ENCODE measurements around the gene SLC46A1. TPM values are rescaled to one million over a fixed set of nuclear protein-coding genes. Genes with fewer than 3 reads are reported as not detected.

SLC46A1 gene
- total and polyA plus RNA-seq, 2 of the 13 experiments (the other 11 are each of a cell fraction or from before 2014, with no cell fraction given) = 19.6 to 22.6 TPM

GRCh38 chr17:28370744-28371103 is 35.3 kb downstream of the SLC46A1 start (continued):
- TF ChIP-seq, protein P1, sequence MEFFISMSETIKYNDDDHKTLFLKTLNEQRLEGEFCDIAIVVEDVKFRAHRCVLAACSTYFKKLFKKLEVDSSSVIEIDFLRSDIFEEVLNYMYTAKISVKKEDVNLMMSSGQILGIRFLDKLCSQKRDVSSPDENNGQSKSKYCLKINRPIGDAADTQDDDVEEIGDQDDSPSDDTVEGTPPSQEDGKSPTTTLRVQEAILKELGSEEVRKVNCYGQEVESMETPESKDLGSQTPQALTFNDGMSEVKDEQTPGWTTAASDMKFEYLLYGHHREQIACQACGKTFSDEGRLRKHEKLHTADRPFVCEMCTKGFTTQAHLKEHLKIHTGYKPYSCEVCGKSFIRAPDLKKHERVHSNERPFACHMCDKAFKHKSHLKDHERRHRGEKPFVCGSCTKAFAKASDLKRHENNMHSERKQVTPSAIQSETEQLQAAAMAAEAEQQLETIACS (CRISPR knock-in tag; IDR thresholded peaks at IDR 0.05) = no peak
- TF ChIP-seq ZNF451 (CRISPR knock-in tag; IDR thresholded peaks at IDR 0.05) (no peak), KAT8 (CRISPR knock-in tag; IDR thresholded peaks at IDR 0.05) (0 out of 2 replicates have a peak, but pooled peaks have one; percentile 9), ZNF639 (CRISPR knock-in tag; conservative IDR thresholded peaks at IDR 0.05) (0 out of 2 replicates have a peak, but pooled peaks have one; percentile 9), ZEB1 (IDR thresholded peaks at IDR 0.05; ENCODE audit: insufficient replicate concordance, low read depth) (peak; percentile 63), ZNF441 (CRISPR knock-in tag; IDR thresholded peaks at IDR 0.05; ENCODE audit: borderline replicate concordance) (no peak), ZNF660 (CRISPR knock-in tag; IDR thresholded peaks at IDR 0.05; ENCODE audit: borderline replicate concordance, low read depth) (no peak), KLF6 (CRISPR knock-in tag; IDR thresholded peaks at IDR 0.05) (peak; percentile 6; the same call in 1 of the 2 replicates), ZNF335 (CRISPR knock-in tag; IDR thresholded peaks at IDR 0.05) (peak; percentile 19; the same call in 1 of the 2 replicates), ZNF24 (IDR thresholded peaks at IDR 0.05) (no peak), ZZZ3 (CRISPR knock-in tag; IDR thresholded peaks at IDR 0.05; ENCODE audit: borderline replicate concordance) (no peak), SMAD1 (CRISPR knock-in tag; IDR thresholded peaks at IDR 0.05; ENCODE audit: borderline replicate concordance, low read depth) (no peak), SIX1 (CRISPR knock-in tag; IDR thresholded peaks at IDR 0.05; ENCODE audit: borderline replicate concordance) (0 out of 2 replicates have a peak, but pooled peaks have one; percentile 25), ZNF629 (CRISPR knock-in tag; conservative IDR thresholded peaks at IDR 0.05) (peak; percentile 88), KDM2A (CRISPR knock-in tag; IDR thresholded peaks at IDR 0.05; ENCODE audit: borderline replicate concordance, low read depth) (no peak), CBX2 (IDR thresholded peaks at IDR 0.05; ENCODE audit: low read depth, low read length) (no peak), CBX2 (CRISPR knock-in tag; IDR thresholded peaks at IDR 0.05; ENCODE audit: low read depth) (no peak), ATF7-NPFF (CRISPR knock-in tag; IDR thresholded peaks at IDR 0.05; ENCODE audit: low read depth) (no peak), FOSL1 (CRISPR knock-in tag; IDR thresholded peaks at IDR 0.05; ENCODE audit: borderline replicate concordance) (no peak), CREBL2 (CRISPR knock-in tag; IDR thresholded peaks at IDR 0.05; ENCODE audit: borderline replicate concordance) (no peak), ZNF616 (CRISPR knock-in tag; IDR thresholded peaks at IDR 0.05; ENCODE audit: low read depth) (no peak)
- TF ChIP-seq, protein P2, sequence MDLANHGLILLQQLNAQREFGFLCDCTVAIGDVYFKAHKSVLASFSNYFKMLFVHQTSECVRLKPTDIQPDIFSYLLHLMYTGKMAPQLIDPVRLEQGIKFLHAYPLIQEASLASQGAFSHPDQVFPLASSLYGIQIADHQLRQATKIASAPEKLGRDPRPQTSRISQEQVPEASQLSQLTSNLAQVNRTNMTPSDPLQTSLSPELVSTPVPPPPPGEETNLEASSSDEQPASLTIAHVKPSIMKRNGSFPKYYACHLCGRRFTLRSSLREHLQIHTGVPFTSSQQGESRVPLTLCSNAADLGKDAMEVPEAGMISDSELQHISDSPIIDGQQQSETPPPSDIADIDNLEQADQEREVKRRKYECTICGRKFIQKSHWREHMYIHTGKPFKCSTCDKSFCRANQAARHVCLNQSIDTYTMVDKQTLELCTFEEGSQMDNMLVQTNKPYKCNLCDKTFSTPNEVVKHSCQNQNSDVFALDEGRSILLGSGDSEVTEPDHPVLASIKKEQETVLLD (CRISPR knock-in tag; IDR thresholded peaks at IDR 0.05; ENCODE audit: low read depth) = 0 out of 2 replicates have a peak, but pooled peaks have one; percentile 4
- TF ChIP-seq, protein P3, sequence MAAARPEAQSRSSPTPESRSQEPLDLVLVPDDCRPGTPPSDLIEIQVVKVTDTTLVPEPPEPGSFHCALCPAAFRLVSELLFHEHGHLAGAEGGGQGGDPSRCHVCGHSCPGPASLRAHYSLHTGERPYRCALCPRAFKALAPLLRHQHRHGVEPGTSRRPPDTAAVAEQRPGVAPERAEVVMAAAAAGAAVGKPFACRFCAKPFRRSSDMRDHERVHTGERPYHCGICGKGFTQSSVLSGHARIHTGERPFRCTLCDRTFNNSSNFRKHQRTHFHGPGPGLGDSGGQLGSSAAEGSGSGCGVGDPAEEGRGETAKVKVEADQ (CRISPR knock-in tag; IDR thresholded peaks at IDR 0.05; ENCODE audit: borderline replicate concordance) = no peak
